Fibroblast of the aortic adventitia (primary cell): ENCODE results near the gene GOLIM4. TPM values are rescaled to one million over a fixed set of nuclear protein-coding genes. Genes with fewer than 3 reads are reported as not detected.
A peak's percentile ranks its signal among the peaks of the same experiment; 100 is the strongest.

ENCODE experiments used
- DNase-seq: peaks from one replicate; pipeline ENCODE4 v3.0.0-alpha.2; 2010; ENCODE audit warnings: low read depth
- H3K4me3 ChIP-seq: 2 replicates; pipeline ENCODE4 v1.5.1; 2011; ENCODE audit warnings: low read depth, mild to moderate bottlenecking, control low read depth, low read length, moderate library complexity
- total RNA-seq: library from RNA; depleted of rRNA; stranded (reverse); fragments of >200 nt; gene quantifications from 2 replicates; pipeline ENCODE4 v1.2.3, GENCODE V29; 2012; ENCODE audit warnings: low replicate concordance
- TF ChIP-seq, protein P1 (sequence below): IDR thresholded peaks from 2 replicates; pipeline ENCODE4 v1.5.1; 2011; ENCODE audit warnings: mild to moderate bottlenecking, low read length, control low read depth, inconsistent platforms; ENCODE audit not compliant: insufficient read depth

Gene GOLIM4
- total RNA-seq, 1 donor, result 50.0 TPM

DNA sequence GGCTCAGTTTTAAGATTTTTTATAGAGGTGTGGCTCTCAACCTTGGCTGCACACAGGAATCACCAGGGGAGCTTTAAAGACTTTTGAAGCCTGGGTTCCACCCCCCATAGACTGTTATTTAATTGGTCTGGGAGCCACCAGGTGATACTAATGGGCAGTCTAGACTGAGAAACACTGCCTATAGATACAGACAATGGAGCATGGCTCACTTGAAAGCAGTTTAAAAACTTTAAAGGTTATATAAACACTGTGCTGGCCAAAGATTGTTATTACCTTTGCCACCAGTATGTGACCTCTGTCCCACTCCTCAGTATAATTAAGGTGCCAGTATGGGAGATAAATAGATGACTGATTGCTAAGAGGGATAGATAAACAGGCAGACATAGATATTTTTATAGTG is 3.8 kb downstream of the GOLIM4 start:
- DNase-seq, result no peak
- no peak overlapping the region for H3K4me3 ChIP-seq
- TF ChIP-seq, protein P1, sequence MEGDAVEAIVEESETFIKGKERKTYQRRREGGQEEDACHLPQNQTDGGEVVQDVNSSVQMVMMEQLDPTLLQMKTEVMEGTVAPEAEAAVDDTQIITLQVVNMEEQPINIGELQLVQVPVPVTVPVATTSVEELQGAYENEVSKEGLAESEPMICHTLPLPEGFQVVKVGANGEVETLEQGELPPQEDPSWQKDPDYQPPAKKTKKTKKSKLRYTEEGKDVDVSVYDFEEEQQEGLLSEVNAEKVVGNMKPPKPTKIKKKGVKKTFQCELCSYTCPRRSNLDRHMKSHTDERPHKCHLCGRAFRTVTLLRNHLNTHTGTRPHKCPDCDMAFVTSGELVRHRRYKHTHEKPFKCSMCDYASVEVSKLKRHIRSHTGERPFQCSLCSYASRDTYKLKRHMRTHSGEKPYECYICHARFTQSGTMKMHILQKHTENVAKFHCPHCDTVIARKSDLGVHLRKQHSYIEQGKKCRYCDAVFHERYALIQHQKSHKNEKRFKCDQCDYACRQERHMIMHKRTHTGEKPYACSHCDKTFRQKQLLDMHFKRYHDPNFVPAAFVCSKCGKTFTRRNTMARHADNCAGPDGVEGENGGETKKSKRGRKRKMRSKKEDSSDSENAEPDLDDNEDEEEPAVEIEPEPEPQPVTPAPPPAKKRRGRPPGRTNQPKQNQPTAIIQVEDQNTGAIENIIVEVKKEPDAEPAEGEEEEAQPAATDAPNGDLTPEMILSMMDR, result no peak

DNA sequence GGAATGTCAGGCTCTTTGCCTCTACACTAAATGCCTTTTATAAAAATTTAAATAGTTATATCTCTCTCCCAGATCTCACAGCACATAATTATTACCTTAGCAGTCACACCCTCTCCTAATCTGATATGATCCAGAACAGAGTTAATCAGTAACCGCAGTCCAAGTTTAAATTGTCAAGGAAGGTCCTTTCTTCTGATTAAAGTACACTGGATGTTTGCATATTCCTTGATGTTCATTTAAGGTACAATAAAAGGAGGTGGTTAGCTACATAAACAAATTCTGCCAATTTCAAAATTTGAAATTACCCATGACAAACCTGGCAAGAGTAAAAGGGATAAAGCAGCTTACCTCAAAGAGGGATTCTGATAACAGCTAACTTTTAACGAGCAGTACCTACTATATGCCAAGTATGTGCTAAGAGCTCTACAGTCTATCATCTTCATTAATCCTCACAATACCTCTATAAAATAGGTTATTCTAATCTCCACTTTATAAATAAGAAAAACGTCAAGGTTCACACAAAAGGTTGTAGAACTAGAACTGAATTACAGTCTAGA is 4.3 kb downstream of the GOLIM4 start:
- TF ChIP-seq, protein P1, result no peak
- no peak overlapping the region for H3K4me3 ChIP-seq
- DNase-seq, result no peak

DNA sequence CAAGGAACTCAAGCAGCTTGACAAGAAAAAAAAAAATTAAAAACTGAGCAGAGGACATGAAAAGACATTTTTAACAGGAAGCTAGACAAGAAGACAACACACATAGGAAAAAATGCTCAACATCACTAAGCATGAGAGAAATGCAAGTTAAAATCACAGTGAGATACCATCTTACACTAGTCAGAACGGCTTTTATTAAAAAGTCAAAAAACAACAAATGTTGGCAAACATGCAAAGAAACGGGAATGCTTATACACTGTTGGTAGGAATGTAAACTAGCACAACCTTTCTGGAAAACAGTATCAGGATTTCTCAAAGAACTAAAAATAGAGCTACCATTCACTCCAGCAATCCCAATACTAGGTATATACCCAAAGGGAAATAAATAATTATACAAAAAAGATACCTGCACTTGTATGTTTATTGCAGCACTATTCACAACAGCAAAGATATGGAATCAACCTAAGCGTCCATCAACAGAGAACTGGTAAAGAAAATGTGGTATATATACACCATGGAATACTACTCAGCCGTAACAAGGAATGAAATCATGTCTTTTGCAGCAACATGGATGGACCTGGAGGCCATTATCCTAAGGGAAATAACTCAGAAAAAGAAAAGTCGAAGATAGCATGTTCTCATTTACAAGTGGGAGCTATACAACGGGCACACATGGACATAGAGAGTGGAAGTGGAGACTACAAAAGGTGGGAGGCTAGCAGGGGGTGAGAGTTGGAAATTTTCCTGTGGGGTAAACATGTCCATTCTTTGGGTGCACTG is 5.2 kb downstream of the GOLIM4 start:
- TF ChIP-seq, protein P1, result no peak
- DNase-seq, result peak; percentile 25
- H3K4me3 ChIP-seq, result no peak overlapping the region

DNA sequence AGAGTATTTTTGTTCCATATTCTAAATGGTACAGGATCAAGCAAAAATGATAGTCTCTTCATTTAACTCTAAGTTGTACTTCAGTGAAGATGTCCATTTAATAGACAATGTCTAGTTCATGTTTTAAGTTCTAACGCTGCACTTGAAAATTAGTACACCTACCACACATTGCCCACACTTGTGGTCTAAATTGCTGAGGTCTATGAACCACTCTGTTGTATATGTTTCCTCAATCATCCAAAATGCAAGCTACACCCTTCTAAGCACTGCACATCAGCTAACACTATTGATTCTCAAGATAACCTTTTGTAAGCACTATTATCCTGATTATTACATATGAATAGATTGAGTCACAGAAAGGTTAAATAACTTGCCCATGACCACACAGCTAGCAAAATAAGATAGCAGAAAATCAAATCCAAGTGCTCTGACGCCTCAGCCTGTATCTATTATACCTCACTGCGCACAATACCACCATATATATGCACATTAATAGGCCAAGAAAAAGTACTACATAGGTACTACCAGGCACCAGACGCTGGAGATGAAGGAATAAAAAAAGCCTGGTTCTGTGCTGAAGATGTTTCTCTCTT is 6.4 kb downstream of the GOLIM4 start:
- no peak for DNase-seq
- TF ChIP-seq, protein P1, result no peak
- H3K4me3 ChIP-seq, result no peak overlapping the region

DNA sequence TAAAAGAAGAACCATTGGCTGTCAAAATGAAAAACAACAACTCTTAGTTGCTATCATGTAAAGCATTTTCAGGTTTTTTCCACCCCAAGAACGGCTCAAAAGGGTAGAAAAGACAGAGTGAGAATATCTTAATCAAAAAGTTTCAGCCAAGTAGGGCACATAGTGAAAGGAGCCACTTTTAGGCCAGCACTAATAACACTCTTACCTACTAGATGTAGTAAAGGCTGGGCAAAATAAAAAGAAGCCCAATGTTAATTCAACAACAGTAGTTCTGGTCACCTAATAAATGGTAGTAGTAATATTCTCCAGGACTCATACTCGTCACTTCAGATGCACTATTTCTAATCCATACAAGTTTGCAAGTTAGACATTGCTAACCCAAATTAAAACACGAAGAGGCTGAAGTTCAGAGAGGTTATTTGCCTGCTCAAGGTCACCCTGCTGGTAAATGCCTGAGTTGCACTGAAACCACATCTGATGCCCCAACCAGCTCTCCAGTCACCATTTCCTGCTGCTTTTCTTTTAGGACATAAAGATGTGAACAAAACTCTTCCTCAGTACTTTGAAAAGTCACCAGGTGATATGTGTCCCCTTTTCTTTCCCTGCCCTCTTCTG is 7.5 kb downstream of the GOLIM4 start:
- DNase-seq, result no peak
- TF ChIP-seq, protein P1, result peak; percentile 38
- H3K4me3 ChIP-seq, result no peak overlapping the region

DNA sequence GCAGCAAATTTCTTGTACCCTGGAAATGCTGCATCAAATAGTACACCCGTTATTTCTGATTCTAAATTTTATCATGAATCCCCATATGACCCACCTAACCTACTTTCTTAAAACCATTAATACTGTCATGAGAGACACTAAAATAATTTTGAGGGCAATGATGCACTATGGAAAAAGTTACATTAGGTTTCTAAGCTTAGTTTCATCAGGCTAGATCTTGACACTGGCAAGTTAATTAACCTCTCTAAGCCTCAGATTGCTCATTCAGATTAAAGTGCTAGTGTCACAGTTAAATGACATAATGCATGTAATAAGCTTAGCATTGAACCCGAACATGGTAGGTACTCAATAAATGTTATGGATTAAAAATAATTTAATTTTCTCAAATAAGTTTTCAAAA is 8.2 kb downstream of the GOLIM4 start:
- TF ChIP-seq, protein P1, result no peak
- no peak overlapping the region for H3K4me3 ChIP-seq
- DNase-seq, result no peak
